Lower lobe of right lung (tissue), 2 donors: Measurements from ENCODE around the gene PPP4R3B. TPM values are rescaled to one million over a fixed set of nuclear protein-coding genes. Genes with fewer than 3 reads are reported as not detected.
"Not testable (repeated sequence)": the region's sequence is repeated elsewhere in the genome, so short reads cannot be mapped to it uniquely, and the experiment has no call there.

Source experiments
- ATAC-seq, 2 donors: fragments of 200-7000 bp; cut with Tn5 transposase; one replicate each; pipeline ENCODE4 v1.9.1; 2020 to 2022; ENCODE audit warnings: mild to moderate bottlenecking in 2 of 2, moderate library complexity in 2 of 2
- DNase-seq: peaks from one replicate; pipeline ENCODE4 v3.0.0-alpha.2; 2020
- H3K27ac ChIP-seq: fragments of 200-600 bp; one replicate; pipeline ENCODE4 v1.8.0; 2022
- H3K27me3 ChIP-seq: fragments of 200-600 bp; one replicate; pipeline ENCODE4 v1.8.0; 2022; ENCODE audit warnings: low read depth
- H3K36me3 ChIP-seq: fragments of 200-600 bp; one replicate; pipeline ENCODE4 v1.8.0; 2022; ENCODE audit warnings: mild to moderate bottlenecking
- H3K4me1 ChIP-seq: fragments of 200-600 bp; one replicate; pipeline ENCODE4 v1.8.0; 2022
- H3K4me3 ChIP-seq: fragments of 200-600 bp; one replicate; pipeline ENCODE4 v1.8.0; 2022; ENCODE audit warnings: mild to moderate bottlenecking
- H3K9me3 ChIP-seq: fragments of 200-600 bp; one replicate; pipeline ENCODE4 v1.8.0; 2022
- CTCF ChIP-seq: fragments of 200-600 bp; IDR thresholded peaks from one replicate; pipeline ENCODE4 v1.8.0; 2022; ENCODE audit warnings: antibody characterized with exemption, mild to moderate bottlenecking
- intact Hi-C: fragments of 100-400 bp; cut with DNase I; formaldehyde crosslinking; loops from one replicate; pipeline ENCODE4 v1.11.0; 2022
- total RNA-seq: library from RNA; stranded (reverse); fragmentation: NEBNext Ultra II Directional; extraction: Animal tissue kit (Norgen Biotek cat#: 25700); gene quantifications from one replicate; pipeline ENCODE4 v1.2.1, GENCODE V29; 2021
- donor health status: DM: no; HTN: yes; CAD: no; lungs with severe emphysema.

The PPP4R3B gene
- total RNA-seq, 1 donor from 2014 or later: 66.3 TPM

- Histone ChIP-seq H3K27me3 (no peaks in the 10 kb centered on the region), H3K36me3 (peaks cover 75% of the 10 kb centered on the region), H3K27ac (no peak overlapping the region), H3K4me3 (no peak overlapping the region), H3K9me3 (no peaks in the 10 kb centered on the region), H3K4me1 (peaks cover 6% of the 10 kb centered on the region)
- TF ChIP-seq CTCF: no peak
- intact Hi-C loops: no loop called here
- DNase-seq (no peak), ATAC-seq (peak in 1 of 2 donors; percentile 34)
Observed at GRCh38 chr2:55550368-55551102, 66.9 kb downstream of the PPP4R3B start.

DNA sequence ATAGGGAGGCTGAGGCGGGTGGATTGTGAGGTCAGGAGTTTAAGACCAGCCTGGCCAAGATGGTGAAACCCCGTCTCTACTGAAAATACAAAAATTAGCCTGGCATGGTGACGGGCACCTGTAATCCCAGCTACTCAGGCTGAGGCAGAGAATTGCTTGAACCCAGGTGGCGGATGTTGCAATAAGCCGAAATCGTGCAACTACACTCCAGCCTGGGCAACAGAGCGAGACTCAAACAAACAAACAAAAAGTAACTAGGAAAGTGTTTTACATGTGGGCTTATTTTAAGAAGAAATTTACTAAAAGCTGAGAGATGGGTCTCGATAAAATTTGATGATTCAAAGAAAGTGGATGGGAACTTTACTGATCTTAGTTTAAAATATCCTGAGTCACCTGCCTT, 69.7 kb downstream of the PPP4R3B start:
- H3K9me3 ChIP-seq, H3K27me3 ChIP-seq, H3K27ac ChIP-seq, H3K4me3 ChIP-seq, DNase-seq, intact Hi-C loops, ATAC-seq, H3K4me1 ChIP-seq: not testable (repeated sequence)
- peaks cover 76% of the 10 kb centered on the region for H3K36me3 ChIP-seq

DNA sequence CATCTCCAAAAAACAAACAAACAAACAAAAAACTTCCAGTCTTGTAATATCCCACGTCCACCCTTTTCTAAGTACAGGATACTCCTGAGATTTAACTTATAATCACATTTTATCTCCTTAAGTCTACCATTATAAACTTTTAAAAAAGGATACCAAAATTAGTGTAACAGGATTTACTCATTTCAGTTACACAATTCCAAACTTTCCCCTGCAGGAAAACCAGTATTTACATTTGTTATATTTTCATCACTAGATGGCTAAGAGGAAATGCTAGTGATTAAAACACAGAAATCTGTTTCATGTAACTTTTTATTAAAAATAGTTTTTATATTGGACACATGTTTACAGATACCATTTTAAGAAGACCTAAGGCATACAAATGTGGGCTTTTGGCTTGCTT, 70.4 kb downstream of the PPP4R3B start:
- Histone ChIP-seq H3K9me3 (no peaks in the 10 kb centered on the region), H3K27ac (no peak overlapping the region), H3K36me3 (peaks cover 75% of the 10 kb centered on the region), H3K27me3 (no peaks in the 10 kb centered on the region), H3K4me3 (no peak overlapping the region), H3K4me1 (peaks cover 6% of the 10 kb centered on the region)
- intact Hi-C loops: no loop called here
- DNase-seq: no peak
- ATAC-seq: no peak
- TF ChIP-seq CTCF: no peak

- H3K27me3 ChIP-seq: no peaks in the 10 kb centered on the region
- no peaks in the 10 kb centered on the region for H3K4me1 ChIP-seq
- DNase-seq (no peak), ATAC-seq (no peak)
- peaks cover 77% of the 10 kb centered on the region for H3K36me3 ChIP-seq
- no peaks in the 10 kb centered on the region for H3K9me3 ChIP-seq
- no peak overlapping the region for H3K27ac ChIP-seq
- no peak for TF ChIP-seq CTCF
- no peak overlapping the region for H3K4me3 ChIP-seq
- intact Hi-C loops: no loop called here
Observed at GRCh38 chr2:55530539-55531081, 86.8 kb downstream of the PPP4R3B start.

DNA sequence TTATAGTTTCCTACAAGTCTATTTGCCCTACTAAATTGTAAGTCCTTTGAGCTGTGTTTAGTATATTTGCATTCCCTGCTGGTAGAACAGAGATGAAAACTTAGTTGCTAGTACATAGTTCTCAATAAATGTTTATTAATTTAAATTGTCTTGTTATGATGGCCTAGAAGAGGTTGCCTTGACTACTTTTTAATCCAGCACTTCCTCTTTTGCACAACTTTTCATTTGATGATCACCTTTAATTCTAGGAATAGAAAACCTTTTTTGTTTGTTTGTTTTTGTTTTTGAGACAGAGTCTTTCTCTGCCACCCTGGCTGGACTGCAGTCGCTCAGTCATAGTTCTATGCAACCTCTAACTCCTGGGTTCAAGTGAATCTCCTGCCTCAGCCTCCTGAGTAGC, 91.2 kb downstream of the PPP4R3B start:
- peaks cover 80% of the 10 kb centered on the region for H3K36me3 ChIP-seq
- intact Hi-C loops: no loop called here
- H3K4me3 ChIP-seq: no peak overlapping the region

More for the DNA sequence above, 91.2 kb downstream of the PPP4R3B start:
- no peak for TF ChIP-seq CTCF
- no peak overlapping the region for H3K27ac ChIP-seq
- ATAC-seq: no peak
- no peaks in the 10 kb centered on the region for H3K27me3 ChIP-seq
- peaks cover under 1% of the 10 kb centered on the region for H3K4me1 ChIP-seq
- no peak for DNase-seq
- H3K9me3 ChIP-seq: no peaks in the 10 kb centered on the region
